ENCODE measurements around the gene MVB12B.

MVB12B gene

GRCh38 chr9:126505697-126506346, 179.2 kb downstream of the MVB12B start:
- no peak for DNase-seq (ENCODE audit: low spot score)

DNA sequence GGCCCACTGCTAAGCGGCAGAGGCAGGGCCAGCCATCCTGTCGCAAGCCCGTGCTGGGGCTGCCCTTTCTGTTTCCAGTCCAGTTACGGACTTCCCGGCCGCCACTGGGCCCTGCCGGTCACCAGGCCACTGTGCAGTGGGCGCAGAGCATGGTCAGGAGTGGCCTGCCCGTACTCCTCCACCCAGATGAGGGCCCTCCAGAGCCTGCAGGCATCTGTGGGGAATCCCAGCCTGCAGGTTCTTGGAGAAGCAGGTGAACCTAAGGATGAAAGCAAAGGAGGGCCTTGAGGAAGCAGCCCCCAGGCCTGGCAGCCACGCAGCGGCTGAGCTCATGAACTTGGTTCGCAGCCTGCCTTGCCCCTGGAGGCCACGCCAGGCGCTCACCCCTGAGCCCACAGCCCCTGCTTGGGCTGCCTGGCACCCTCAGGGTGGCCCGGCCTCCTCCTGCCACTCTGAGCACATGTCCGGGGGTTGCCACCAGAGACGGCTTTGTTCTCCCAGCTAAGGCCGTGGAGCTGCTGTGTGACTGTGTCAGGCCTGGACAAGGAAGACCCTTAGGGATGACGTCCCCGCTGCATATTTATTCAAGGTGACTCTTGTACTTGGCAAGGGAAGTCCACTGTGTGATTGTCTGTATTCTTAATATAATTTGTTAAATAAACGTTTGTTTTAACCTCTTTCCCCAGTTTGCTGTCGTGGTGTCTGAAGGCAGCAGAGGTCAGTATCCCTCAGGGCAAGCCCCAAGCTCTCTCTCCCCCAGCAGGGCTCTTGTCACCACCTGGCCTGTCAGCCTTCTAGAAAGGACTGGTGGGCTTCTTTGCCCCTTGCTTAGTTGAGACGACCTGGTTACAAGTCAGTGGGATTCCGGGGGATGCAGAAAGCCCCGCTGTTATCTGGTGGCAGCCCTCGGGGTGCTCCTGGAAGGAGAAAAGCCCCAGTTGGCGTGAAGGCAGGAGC, 180.0 kb downstream of the MVB12B start:
- DNase-seq (ENCODE audit: low spot score): no peak

DNA sequence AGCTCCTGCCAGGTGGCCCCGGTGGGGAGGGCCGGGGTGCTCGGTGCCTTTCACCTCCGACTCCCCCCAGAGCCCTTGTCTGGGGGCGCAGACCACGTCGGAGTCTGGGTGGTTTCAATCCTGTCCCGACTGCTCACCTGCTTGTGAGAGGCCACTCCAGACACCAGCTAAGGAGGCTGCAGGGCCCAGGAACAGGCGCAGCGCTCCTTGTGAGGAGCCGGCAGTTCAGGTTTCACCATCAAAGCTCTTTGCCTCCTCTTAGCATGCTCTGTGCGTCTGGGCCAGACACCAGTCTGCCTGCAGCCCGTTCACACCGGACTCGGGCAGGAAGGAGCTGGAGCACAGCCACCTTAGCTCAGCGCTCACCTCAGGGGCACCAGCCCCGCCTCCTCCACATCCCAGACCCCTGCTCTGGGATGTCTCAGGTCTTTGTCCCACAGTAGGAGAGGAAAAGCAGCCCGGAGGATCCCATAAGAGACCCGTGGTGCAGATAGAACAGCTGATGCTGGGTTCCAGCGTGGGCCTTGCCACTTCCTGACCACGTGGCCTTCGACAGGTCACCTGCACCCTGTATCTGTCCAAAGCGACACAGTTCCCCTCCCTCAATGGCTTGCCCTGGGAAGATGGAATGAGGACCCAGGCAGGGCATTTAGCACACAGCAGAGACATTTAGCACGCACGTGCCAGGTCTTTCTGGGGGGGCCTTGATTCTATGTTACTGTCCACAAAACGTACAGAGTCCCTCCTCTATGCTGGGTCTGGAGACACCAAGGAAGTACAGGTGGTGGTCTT, 180.9 kb downstream of the MVB12B start:
- no peak for DNase-seq (ENCODE audit: low spot score)

DNA sequence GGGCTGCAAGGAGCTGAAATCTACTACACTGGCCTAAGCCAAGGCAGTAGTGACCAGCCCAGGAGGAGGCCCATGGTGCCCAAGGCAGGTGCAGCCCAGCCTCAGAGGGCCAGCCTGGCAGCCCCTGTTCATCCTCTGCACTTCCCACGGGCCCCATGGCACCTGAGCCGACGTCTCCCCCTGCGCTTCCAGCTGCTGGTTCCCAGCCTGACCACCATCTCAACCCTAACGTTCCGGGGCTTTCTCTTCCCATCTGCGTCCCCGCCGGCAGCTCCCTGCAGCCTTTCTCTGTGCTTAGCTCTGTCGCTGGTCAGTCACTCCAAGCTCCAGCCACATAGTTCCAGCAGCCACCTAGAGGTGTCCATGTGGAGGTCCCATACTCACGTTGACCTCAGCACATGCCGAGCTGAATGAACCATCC, 181.6 kb downstream of the MVB12B start:
- DNase-seq (ENCODE audit: low spot score): no peak

DNA sequence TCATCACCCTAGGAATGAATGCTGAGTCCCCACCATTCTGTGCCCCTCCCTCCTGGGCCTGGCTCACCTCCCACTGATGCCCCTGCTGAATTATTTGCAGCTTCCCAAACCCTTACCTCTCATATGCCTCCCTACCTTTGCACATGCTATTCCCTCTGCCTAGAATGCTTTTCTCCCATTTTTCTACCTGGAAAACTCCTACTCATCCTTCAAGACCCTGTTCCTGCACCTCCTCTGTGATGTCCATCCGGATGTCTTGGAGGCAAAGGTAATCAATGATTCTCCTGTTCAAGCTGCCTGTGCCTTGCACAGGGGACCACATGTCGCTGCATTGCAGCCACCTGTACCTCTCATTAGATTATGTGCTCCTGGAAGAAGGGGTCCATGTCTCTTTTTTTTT, 182.3 kb downstream of the MVB12B start:
- DNase-seq (ENCODE audit: low spot score): no peak

DNA sequence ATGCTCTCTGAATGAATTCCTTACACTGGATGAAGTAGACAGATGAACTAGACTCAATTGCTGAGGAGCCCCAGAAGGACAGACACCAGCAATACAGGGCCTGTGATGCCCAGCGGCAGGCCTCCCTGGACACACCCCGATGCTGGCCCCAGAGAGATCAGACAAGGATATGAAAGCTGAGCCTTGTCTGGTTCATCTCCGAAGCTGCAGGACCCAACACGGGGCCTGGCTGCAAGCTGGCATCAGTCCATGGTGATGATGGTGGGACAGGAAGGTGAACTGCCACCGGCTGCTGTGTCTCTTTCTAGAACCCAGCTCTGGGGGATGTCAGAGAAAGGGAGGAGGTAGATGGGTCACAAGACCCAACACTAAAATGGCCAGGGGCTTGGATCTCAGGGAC, 183.1 kb downstream of the MVB12B start:
- no peak for DNase-seq (ENCODE audit: low spot score)

DNA sequence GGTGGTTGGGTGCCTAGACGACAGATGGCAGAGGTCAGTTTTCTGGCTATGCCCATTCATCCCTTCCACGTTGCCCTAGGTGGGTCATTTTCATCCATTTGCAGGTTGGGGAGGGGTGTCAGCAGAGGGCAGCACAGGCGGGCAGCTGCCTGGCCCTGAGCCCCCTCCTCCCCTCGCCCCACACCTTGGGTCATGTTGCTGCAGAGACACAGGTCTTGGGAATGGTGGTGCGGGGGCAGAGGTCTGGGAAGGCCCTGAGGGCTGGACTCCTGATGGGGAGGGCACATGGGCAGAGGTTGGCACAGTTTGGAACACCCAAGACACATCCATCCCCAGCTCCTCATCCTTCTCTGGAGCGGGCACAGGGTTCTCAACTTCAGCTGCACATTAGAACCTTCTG, 183.9 kb downstream of the MVB12B start:
- DNase-seq (ENCODE audit: low spot score): no peak

GRCh38 chr9:126511411-126511810, 184.8 kb downstream of the MVB12B start:
- DNase-seq (ENCODE audit: low spot score): no peak

GRCh38 chr9:126513159-126514036, 186.8 kb downstream of the MVB12B start:
- DNase-seq (ENCODE audit: low spot score): no peak

DNA sequence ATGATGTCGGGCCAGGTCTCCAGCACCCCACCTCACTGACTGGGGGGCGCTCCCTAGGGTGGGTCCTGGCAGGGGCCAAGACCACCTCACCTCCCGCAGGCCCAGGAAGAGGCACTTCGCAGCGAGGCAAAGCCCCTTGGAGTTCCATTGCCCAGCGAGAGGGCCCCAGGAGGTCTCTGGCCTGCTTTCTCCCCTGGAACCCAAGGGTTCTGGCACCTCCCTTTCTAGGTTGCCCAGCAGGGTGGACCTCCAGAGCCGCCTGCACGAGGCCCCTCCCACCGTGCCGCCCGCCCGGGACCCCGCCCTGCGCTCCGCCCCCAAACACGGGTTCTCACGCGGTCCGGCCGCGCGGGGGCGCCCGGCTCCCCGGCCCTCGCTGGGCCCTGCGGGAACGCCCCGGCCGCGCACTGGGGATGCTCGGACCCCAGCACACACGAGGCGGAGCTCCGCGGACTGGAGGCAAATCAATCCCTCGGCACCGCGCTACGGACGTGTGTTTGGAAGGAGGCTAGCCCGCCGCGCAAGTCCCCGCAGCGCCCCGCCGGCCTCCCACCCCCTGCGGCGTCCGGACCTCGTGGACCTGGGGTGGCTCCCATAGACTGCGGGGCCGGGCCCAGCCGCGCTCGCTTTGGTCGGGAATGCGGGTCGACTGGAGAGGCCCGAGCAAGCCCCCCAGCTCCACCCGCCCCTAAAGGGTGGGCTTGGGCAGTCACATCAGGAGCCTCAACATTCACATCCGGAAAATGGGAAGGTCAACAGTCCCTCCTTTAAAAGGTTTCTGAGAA, 187.6 kb downstream of the MVB12B start:
- peak; percentile 93 for DNase-seq (ENCODE audit: low spot score)

DNA sequence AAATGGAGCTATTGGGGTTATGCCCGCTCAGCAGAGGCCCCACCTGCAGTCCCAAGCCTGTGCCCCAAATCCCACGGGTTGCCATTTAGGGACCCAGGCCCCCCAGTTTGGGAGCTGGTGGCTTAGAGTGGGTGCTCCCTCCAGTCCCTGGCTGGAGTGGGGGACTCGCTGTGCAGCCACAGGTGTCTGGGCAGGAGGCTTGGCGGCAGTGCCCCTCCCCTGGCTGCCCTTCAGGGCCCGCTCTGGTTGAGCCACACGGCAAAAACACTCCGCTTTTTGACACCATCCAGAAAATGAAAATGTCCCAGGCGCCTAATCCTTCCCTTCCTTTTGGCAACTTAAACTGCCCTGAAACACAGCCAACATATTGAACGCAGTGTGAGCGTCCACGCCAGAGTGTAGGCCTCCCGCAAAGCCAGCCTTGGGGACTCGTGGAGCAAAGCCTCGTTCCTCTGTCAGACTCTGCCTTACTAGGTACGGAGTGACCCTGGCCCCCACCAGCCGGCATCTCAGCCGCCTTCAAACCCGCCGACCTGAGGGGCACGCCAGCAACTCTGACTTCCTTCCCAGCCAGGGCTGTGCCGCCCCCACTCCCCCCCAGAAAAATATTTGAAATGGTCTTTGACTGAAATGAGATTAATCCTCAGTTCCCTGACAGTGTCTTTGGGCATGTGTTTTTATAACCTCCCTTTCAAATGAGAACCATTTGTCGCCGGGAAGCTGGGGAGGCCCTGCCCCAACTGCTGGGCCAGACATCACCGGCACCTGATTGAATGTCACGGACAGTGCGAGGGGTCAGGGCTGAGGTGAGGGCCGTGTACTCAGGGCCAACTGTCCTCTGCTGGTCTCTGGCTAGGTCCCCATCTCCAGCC, 188.6 kb downstream of the MVB12B start:
- DNase-seq (ENCODE audit: low spot score): no peak

- no peak for DNase-seq (ENCODE audit: low spot score)
Observed at GRCh38 chr9:126515873-126516505, 189.4 kb downstream of the MVB12B start.

GRCh38 chr9:126516561-126516935, 189.9 kb downstream of the MVB12B start:
- DNase-seq (ENCODE audit: low spot score): no peak

GRCh38 chr9:126516936-126517832, 190.6 kb downstream of the MVB12B start:
- DNase-seq (ENCODE audit: low spot score): peak; percentile 88

DNA sequence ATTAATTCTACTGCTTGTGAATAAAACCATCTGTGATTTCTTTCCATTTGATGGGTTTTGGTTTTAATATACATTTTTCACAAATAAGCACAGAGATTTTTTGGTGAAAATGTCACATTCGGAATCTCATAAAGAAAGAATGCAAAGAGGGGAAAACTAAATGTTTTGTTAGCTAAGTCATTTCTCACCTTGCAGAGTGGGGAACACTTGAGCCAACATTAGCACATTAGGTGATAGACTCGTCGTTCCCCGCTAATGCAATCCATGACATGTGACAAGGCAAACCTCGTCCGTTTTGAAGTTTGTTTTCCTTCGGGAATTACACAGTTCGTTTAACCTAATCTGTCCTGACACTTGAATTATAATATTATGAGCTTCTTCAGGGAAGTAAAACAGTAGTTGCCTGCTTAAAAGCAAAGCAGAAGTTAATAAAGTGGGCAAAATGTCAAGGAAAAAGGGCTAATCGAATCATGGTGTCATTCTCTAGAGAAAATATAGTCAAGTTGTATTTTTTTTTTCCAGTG, 191.3 kb downstream of the MVB12B start:
- no peak for DNase-seq (ENCODE audit: low spot score)

- DNase-seq (ENCODE audit: low spot score): no peak
Observed at GRCh38 chr9:126518763-126519162, 192.1 kb downstream of the MVB12B start.

- no peak for DNase-seq (ENCODE audit: low spot score)
Observed at GRCh38 chr9:126519660-126520420, 193.2 kb downstream of the MVB12B start.

Measured in AG08396 (cell line).